K562 (cell line): ENCODE results near the gene CDC20B. TPM values are rescaled to one million over a fixed set of nuclear protein-coding genes. Genes with fewer than 3 reads are reported as not detected.

Experiments
- BRF1 ChIP-seq: IDR thresholded peaks from 3 replicates; pipeline ENCODE4 v1.6.1; 2011; ENCODE audit warnings: borderline replicate concordance, mild to moderate bottlenecking; ENCODE audit not compliant: insufficient read length; ENCODE audit errors: extremely low read depth
- CHD4 ChIP-seq: fragments of 200-600 bp; sonication (generic); IDR thresholded peaks from 3 replicates; pipeline ENCODE4 v1.6.1; 2012; ENCODE audit warnings: low read depth, mild to moderate bottlenecking, mixed read lengths, low read length, inconsistent platforms; ENCODE audit not compliant: insufficient read depth, insufficient replicate concordance, poor library complexity, severe bottlenecking
- ESRRA ChIP-seq: fragments of 450-650 bp; IDR thresholded peaks from 2 replicates; pipeline ENCODE4 v1.6.1; 2014; ENCODE audit warnings: low read depth, mild to moderate bottlenecking, moderate library complexity, borderline replicate concordance
- HCFC1 ChIP-seq: IDR thresholded peaks from 2 replicates; pipeline ENCODE4 v1.6.1; 2012; ENCODE audit warnings: low read depth, low read length, improper control_type of control experiment
- SRSF3 ChIP-seq: fragments of 200-400 bp; formaldehyde crosslinking; IDR thresholded peaks from 2 replicates; pipeline ENCODE4 v1.6.1; 2016; ENCODE audit warnings: mild to moderate bottlenecking, low read length, moderate library complexity; ENCODE audit not compliant: insufficient read depth
- ZC3H8 ChIP-seq: fragments of 450-650 bp; IDR thresholded peaks from 2 replicates; pipeline ENCODE4 v1.6.1; 2017
- polyA plus RNA-seq, 8 experiments: library from polyadenylated mRNA; depleted of rRNA in 4 of 8; stranded (reverse) in 5 of 8; unstranded in 3 of 8; fragments of >200 nt; fragmentation: Nextera tagmentation in 2 of 8; fragmentation: Illumina TruSeq in 1 of 8; extraction: Ambion mirVana in 2 of 8; extraction: Trizol in 1 of 8; gene quantifications; 2 replicates each; pipeline versions ENCODE4 v1.2.1 to v1.2.3, GENCODE V29; 2011 to 2014; ENCODE audit warnings: inconsistent platforms in 1 of 8, missing spikeins in 1 of 8
- total RNA-seq, 7 experiments: library from RNA; depleted of rRNA in 6 of 7; stranded (reverse); fragments of >200 nt in 6 of 7; fragmentation: Illumina TruSeq in 2 of 7; extraction: Trizol in 2 of 7; gene quantifications; 2 replicates each; pipeline versions ENCODE4 v1.2.1 to v1.2.3, GENCODE V29; 2011 to 2021; ENCODE audit warnings: low replicate concordance in 1 of 7
- TF ChIP-seq, protein P1 (sequence below), 2 experiments: IDR thresholded peaks in 1 of 2; conservative IDR thresholded peaks in 1 of 2; 2 replicates each; pipeline ENCODE4 v1.6.1; 2016; ENCODE audit warnings: low read depth in 2 of 2, mild to moderate bottlenecking in 1 of 2, missing compliant biosample characterization in 1 of 2, missing genetic modification characterization in 1 of 2, moderate library complexity in 1 of 2

CDC20B gene
- total and polyA plus RNA-seq, 9 of the 15 experiments (the other 6 are each of a cell fraction or from before 2014, with no cell fraction given): 0.04 TPM; not detected in 8

DNA sequence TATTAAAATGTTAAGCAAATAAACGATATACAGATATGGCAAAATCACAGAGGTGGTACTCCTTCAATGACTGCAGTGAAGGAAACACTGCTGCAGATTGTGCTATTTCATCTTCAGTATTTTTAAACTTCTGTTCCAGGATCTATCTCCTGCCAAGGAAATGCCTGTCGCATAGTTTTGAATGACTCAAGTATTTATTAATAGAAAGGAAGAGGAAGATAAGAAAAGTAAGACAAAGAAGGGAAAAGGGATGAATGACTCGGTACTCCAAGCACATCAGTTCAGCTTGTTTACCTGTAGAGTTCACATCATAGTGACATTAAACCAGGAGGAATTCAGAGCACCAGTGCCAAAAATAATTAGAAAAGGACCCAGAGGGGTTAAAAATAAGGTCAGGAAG is 18.1 kb downstream of the CDC20B start (continued):
- TF ChIP-seq BRF1 (no peak), SRSF3 (no peak), CHD4 (no peak), ESRRA (no peak), HCFC1 (no peak), ZC3H8 (no peak)
- TF ChIP-seq, protein P1, sequence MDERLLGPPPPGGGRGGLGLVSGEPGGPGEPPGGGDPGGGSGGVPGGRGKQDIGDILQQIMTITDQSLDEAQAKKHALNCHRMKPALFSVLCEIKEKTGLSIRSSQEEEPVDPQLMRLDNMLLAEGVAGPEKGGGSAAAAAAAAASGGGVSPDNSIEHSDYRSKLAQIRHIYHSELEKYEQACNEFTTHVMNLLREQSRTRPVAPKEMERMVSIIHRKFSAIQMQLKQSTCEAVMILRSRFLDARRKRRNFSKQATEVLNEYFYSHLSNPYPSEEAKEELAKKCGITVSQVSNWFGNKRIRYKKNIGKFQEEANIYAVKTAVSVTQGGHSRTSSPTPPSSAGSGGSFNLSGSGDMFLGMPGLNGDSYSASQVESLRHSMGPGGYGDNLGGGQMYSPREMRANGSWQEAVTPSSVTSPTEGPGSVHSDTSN (CRISPR knock-in tag; IDR thresholded peaks at IDR 0.05; ENCODE audit: low read depth): no peak
- TF ChIP-seq, protein P1 (tag; conservative IDR thresholded peaks at IDR 0.05; ENCODE audit: low read depth): no peak
